Measurements from ENCODE around the gene XCL2.
A peak's percentile ranks its signal among the peaks of the same experiment; 100 is the strongest.

XCL2 gene

GRCh38 chr1:168497376-168497950, 46.3 kb downstream of the XCL2 start:
- Histone ChIP-seq H3K4me1 (ENCODE audit: control insufficient read depth, insufficient read depth, low read length) (peaks cover 22% of the 10 kb centered on the region), H3K9me3 (ENCODE audit: control insufficient read depth, low read length) (no peaks in the 10 kb centered on the region), H3K36me3 (ENCODE audit: control insufficient read depth, insufficient read depth, low read length, severe bottlenecking) (no peaks in the 10 kb centered on the region), H3K27me3 (replicated peaks; ENCODE audit: control insufficient read depth, insufficient read depth, low read length) (no peaks in the 10 kb centered on the region), H3K9ac (ENCODE audit: low read length) (peak overlapping the region; percentile 13), H3K4me3 (ENCODE audit: low read length) (no peak overlapping the region)
- DNase-seq (ENCODE audit: low read depth) = no peak

- H3K9ac ChIP-seq (ENCODE audit: low read length) = peak overlapping the region; percentile 71
- no peaks in the 10 kb centered on the region for H3K27me3 ChIP-seq (replicated peaks; ENCODE audit: control insufficient read depth, insufficient read depth, low read length)
- peaks cover 33% of the 10 kb centered on the region for H3K4me1 ChIP-seq (ENCODE audit: control insufficient read depth, insufficient read depth, low read length)
- no peaks in the 10 kb centered on the region for H3K36me3 ChIP-seq (ENCODE audit: control insufficient read depth, insufficient read depth, low read length, severe bottlenecking)
- H3K4me3 ChIP-seq (ENCODE audit: low read length) = no peak overlapping the region
- no peaks in the 10 kb centered on the region for H3K9me3 ChIP-seq (ENCODE audit: control insufficient read depth, low read length)
- DNase-seq (ENCODE audit: low read depth) = peak; percentile 49
Measured at GRCh38 chr1:168491527-168492164, 52.2 kb downstream of the XCL2 start.
